Spleen (tissue), 11 donors: ENCODE results near the gene SLC9A7. TPM values are rescaled to one million over a fixed set of nuclear protein-coding genes. Genes with fewer than 3 reads are reported as not detected.

Experiments
- DNase-seq: peaks from one replicate; pipeline ENCODE4 v3.0.0-alpha.2; 2020
- H3K27ac ChIP-seq, 8 donors: fragments of 200-600 bp; sonication (generic) in 7 of 8; 1 replicate in 4 of 8; 2 replicates in 4 of 8; pipeline versions ENCODE4 v1.5.0 to v1.8.0; 2016 to 2021; ENCODE audit warnings: inconsistent platforms in 4 of 8, mild to moderate bottlenecking in 4 of 8, moderate library complexity in 1 of 8
- H3K27me3 ChIP-seq, 7 donors: fragments of 200-600 bp; sonication (generic) in 6 of 7; replicated peaks in 1 of 7; 1 replicate in 4 of 7; 2 replicates in 3 of 7; pipeline versions ENCODE4 v1.5.0 to v1.8.0; 2016 to 2021; ENCODE audit warnings: inconsistent platforms in 3 of 7, mild to moderate bottlenecking in 1 of 7
- H3K36me3 ChIP-seq, 6 donors: fragments of 200-600 bp; sonication (generic) in 5 of 6; 1 replicate in 4 of 6; 2 replicates in 2 of 6; pipeline versions ENCODE4 v1.5.0 to v1.8.0; 2016 to 2021; ENCODE audit warnings: inconsistent platforms in 2 of 6
- H3K4me1 ChIP-seq, 6 donors: fragments of 200-600 bp; sonication (generic) in 5 of 6; 1 replicate in 3 of 6; 2 replicates in 3 of 6; pipeline versions ENCODE4 v1.5.0 to v1.8.0; 2016 to 2021; ENCODE audit warnings: inconsistent platforms in 3 of 6
- H3K4me3 ChIP-seq, 8 donors: fragments of 200-600 bp; sonication (generic) in 7 of 8; 1 replicate in 4 of 8; 2 replicates in 4 of 8; pipeline versions ENCODE4 v1.5.0 to v1.8.0; 2016 to 2021; ENCODE audit warnings: inconsistent platforms in 4 of 8, mild to moderate bottlenecking in 4 of 8, moderate library complexity in 2 of 8
- H3K9me3 ChIP-seq, 8 donors: fragments of 200-600 bp; sonication (generic) in 7 of 8; 1 replicate in 4 of 8; 2 replicates in 4 of 8; pipeline versions ENCODE4 v1.5.0 to v1.8.0; 2016 to 2021; ENCODE audit warnings: inconsistent platforms in 4 of 8
- POLR2A ChIP-seq, 3 donors: fragments of 450-650 bp; IDR thresholded peaks; one replicate each; pipeline ENCODE4 v1.5.1; 2017; ENCODE audit warnings: antibody characterized with exemption in 3 of 3, mild to moderate bottlenecking in 1 of 3
- POLR2AphosphoS5 ChIP-seq, 3 donors: sonication (generic); formaldehyde crosslinking; IDR thresholded peaks; one replicate each; pipeline ENCODE4 v1.5.1; 2017; ENCODE audit warnings: antibody characterized with exemption in 3 of 3
- WGBS, 5 donors: extraction: QIAGEN DNeasy Blood & Tissue Kit in 3 of 5; methylation state at CpG; one replicate each; pipeline versions ENCODE4 v1.1.5 to v1.1.7; 2013 to 2018; 5-methylcytosine and 5-hydroxymethylcytosine counted together
- intact Hi-C: fragments of 100-400 bp; cut with DNase I; formaldehyde crosslinking; loops from one replicate; pipeline ENCODE4 v1.15.0; 2023; ENCODE audit warnings: low total_unique reads
- polyA plus RNA-seq, 3 donors: library from polyadenylated mRNA; stranded (reverse); fragments of 200-250 nt; gene quantifications; one replicate each; pipeline ENCODE4 v1.2.1, GENCODE V29; 2013
- total RNA-seq, 7 donors: library from RNA; depleted of rRNA in 3 of 7; stranded (reverse); fragments of >200 nt in 3 of 7; fragmentation: NEBNext Ultra II Directional in 4 of 7; extraction: Animal tissue kit (Norgen Biotek cat#: 25700) in 4 of 7; gene quantifications; one replicate each; pipeline versions ENCODE4 v1.1.0 to v1.2.1, GENCODE V29; 2016 to 2021
- TF ChIP-seq, protein P1 (sequence below), 11 experiments: fragments of 200-600 bp in 7 of 11; fragments of 450-650 bp in 4 of 11; sonication (generic) in 4 of 11; IDR thresholded peaks in 8 of 11; conservative IDR thresholded peaks in 3 of 11; 1 replicate in 7 of 11; 2 replicates in 4 of 11; pipeline versions ENCODE4 v1.4.0 to v1.8.0; 2016 to 2021; ENCODE audit warnings: antibody characterized with exemption in 11 of 11, inconsistent platforms in 4 of 11, mild to moderate bottlenecking in 1 of 11
- donor health status: healthy with polysubstance abuse.
- donor health status: DM: no; HTN: no; CAD: no; lungs with moderate emphysema.
- donor health status: DM: no; HTN: no; CAD: no.
- donor health status: Bipolar disorder and iron deficiency.
- donor health status: healthy.
- donor health status: DM: no; HTN: no; CAD: no.
- donor health status: DM: yes; HTN: yes; CAD: no.

Gene SLC9A7
- total and polyA plus RNA-seq, 10 donors = 3.2 to 25.2 (median 11.1) TPM

- DNase-seq = no peak
- intact Hi-C loops = no loop called here
- no peak overlapping the region for H3K27ac ChIP-seq
- H3K4me3 ChIP-seq = no peak overlapping the region
- no peaks in the 10 kb centered on the region for H3K9me3 ChIP-seq
- peaks cover 0 to 20% (median 0%) of the 10 kb centered on the region in 6 donors for H3K4me1 ChIP-seq
- peak in 1 of 3 donors; percentile 22 for TF ChIP-seq POLR2AphosphoS5 (IDR thresholded peaks at IDR 0.05)
- TF ChIP-seq, protein P1, sequence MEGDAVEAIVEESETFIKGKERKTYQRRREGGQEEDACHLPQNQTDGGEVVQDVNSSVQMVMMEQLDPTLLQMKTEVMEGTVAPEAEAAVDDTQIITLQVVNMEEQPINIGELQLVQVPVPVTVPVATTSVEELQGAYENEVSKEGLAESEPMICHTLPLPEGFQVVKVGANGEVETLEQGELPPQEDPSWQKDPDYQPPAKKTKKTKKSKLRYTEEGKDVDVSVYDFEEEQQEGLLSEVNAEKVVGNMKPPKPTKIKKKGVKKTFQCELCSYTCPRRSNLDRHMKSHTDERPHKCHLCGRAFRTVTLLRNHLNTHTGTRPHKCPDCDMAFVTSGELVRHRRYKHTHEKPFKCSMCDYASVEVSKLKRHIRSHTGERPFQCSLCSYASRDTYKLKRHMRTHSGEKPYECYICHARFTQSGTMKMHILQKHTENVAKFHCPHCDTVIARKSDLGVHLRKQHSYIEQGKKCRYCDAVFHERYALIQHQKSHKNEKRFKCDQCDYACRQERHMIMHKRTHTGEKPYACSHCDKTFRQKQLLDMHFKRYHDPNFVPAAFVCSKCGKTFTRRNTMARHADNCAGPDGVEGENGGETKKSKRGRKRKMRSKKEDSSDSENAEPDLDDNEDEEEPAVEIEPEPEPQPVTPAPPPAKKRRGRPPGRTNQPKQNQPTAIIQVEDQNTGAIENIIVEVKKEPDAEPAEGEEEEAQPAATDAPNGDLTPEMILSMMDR (IDR thresholded peaks at IDR 0.05 in 8 of 11, conservative IDR thresholded peaks at IDR 0.05 in 3 of 11) = no peak
- no peaks in the 10 kb centered on the region for H3K36me3 ChIP-seq
- WGBS, 5 donors = 41 to 57% (median 49%) methylated on average over 3 of the region's 3 CpGs
- no peaks in the 10 kb centered on the region for H3K27me3 ChIP-seq
Measured at GRCh38 chrX:46704767-46705386, 54.0 kb downstream of the SLC9A7 start.

GRCh38 chrX:46703980-46704379 is 54.9 kb downstream of the SLC9A7 start:
- TF ChIP-seq POLR2AphosphoS5 (IDR thresholded peaks at IDR 0.05) (no peak), POLR2A (IDR thresholded peaks at IDR 0.05) (no peak)
- TF ChIP-seq, protein P1 (IDR thresholded peaks at IDR 0.05 in 8 of 11, conservative IDR thresholded peaks at IDR 0.05 in 3 of 11) = no peak
- Histone ChIP-seq H3K9me3 (no peaks in the 10 kb centered on the region), H3K36me3 (no peaks in the 10 kb centered on the region), H3K27ac (no peak overlapping the region), H3K4me3 (no peak overlapping the region), H3K4me1 (peaks cover 0 to 20% (median 0%) of the 10 kb centered on the region in 6 donors), H3K27me3 (no peaks in the 10 kb centered on the region)
- DNase-seq = no peak
- intact Hi-C loops = no loop called here
- WGBS, 5 donors = 55 to 70% (median 61%) methylated on average over 4 of the region's 4 CpGs

- H3K4me3 ChIP-seq = no peak overlapping the region
- no peak for TF ChIP-seq POLR2AphosphoS5 (IDR thresholded peaks at IDR 0.05)
- TF ChIP-seq POLR2A (IDR thresholded peaks at IDR 0.05) = no peak
- TF ChIP-seq, protein P1 (IDR thresholded peaks at IDR 0.05 in 8 of 11, conservative IDR thresholded peaks at IDR 0.05 in 3 of 11) = no peak
- no peaks in the 10 kb centered on the region for H3K27me3 ChIP-seq
- 80 to 100% (median 94%) methylated on average over 3 of the region's 3 CpGs for WGBS, 5 donors
- no peaks in the 10 kb centered on the region for H3K9me3 ChIP-seq
- no peak overlapping the region for H3K27ac ChIP-seq
- H3K4me1 ChIP-seq = peaks cover 0 to 5% (median 0%) of the 10 kb centered on the region in 6 donors
- no peak for DNase-seq
- intact Hi-C loops = no loop called here
- H3K36me3 ChIP-seq = no peaks in the 10 kb centered on the region
Measured at GRCh38 chrX:46698691-46699090, 60.2 kb downstream of the SLC9A7 start.

DNA sequence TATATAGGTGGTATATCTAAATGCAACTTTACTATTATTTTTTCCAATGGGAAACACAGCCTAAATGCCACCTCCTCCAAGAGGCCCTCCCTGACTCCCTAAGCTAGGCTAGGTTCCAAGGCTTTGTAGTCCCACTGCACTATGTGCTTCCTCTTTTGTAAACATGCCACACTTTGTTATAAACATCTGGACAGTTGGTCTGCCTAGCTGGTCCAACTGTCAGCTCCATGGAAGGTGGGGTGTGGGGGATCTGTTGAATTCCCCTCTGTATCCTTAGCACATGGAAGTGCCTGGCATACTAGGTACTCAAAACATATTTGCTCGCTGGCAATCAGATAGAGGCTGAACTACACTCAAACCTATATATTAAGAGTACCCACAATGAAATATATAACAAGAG is 63.4 kb downstream of the SLC9A7 start:
- peaks cover 0 to 3% (median 0%) of the 10 kb centered on the region in 6 donors for H3K4me1 ChIP-seq
- no peaks in the 10 kb centered on the region for H3K36me3 ChIP-seq
- WGBS, 5 donors = 58 to 94% (median 79%) methylated on average over 1 of the region's 1 CpG
- intact Hi-C loops = no loop called here
- no peak overlapping the region for H3K4me3 ChIP-seq
- no peak overlapping the region for H3K27ac ChIP-seq
- no peak for DNase-seq
- H3K9me3 ChIP-seq = no peaks in the 10 kb centered on the region
- TF ChIP-seq POLR2A (IDR thresholded peaks at IDR 0.05) = no peak
- no peak for TF ChIP-seq POLR2AphosphoS5 (IDR thresholded peaks at IDR 0.05)
- TF ChIP-seq, protein P1 (IDR thresholded peaks at IDR 0.05 in 8 of 11, conservative IDR thresholded peaks at IDR 0.05 in 3 of 11) = no peak
- H3K27me3 ChIP-seq = no peaks in the 10 kb centered on the region
